ENCODE data around the gene MRPL27.
"Not testable (repeated sequence)": the region's sequence is repeated elsewhere in the genome, so short reads cannot be mapped to it uniquely, and the experiment has no call there.

The MRPL27 gene

GRCh38 chr17:50339381-50339780 lies 33.6 kb downstream of the MRPL27 start:
- Histone ChIP-seq H3K36me3 (ENCODE audit: insufficient read depth, low read length) (no peaks in the 10 kb centered on the region), H3K4me3 (ENCODE audit: low read length) (no peak overlapping the region), H3K4me1 (ENCODE audit: insufficient read depth, low read length) (no peaks in the 10 kb centered on the region), H3K9ac (ENCODE audit: low read depth, low read length) (no peak overlapping the region), H3K9me3 (ENCODE audit: insufficient read depth, low read depth, low read length) (peaks cover 15% of the 10 kb centered on the region), H3K27ac (ENCODE audit: low read depth, low read length) (no peak overlapping the region), H3K27me3 (ENCODE audit: insufficient read depth, low read length) (peaks cover 3% of the 10 kb centered on the region)

- peaks cover 15% of the 10 kb centered on the region for H3K9me3 ChIP-seq (ENCODE audit: insufficient read depth, low read depth, low read length)
- H3K4me1 ChIP-seq (ENCODE audit: insufficient read depth, low read length) = 0 out of 2 replicates have a peak, but pooled peaks cover under 1% of the 10 kb centered on the region
- no peaks in the 10 kb centered on the region for H3K36me3 ChIP-seq (ENCODE audit: insufficient read depth, low read length)
- H3K9ac ChIP-seq (ENCODE audit: low read depth, low read length) = no peak overlapping the region
- no peaks in the 10 kb centered on the region for H3K27me3 ChIP-seq (ENCODE audit: insufficient read depth, low read length)
- no peak overlapping the region for H3K4me3 ChIP-seq (ENCODE audit: low read length)
- H3K27ac ChIP-seq (ENCODE audit: low read depth, low read length) = no peak overlapping the region
Measured at GRCh38 chr17:50338645-50339044, 34.3 kb downstream of the MRPL27 start.

- 75% methylated on average over 2 of the region's 2 CpGs for WGBS
- Histone ChIP-seq H3K27ac (ENCODE audit: low read depth, low read length) (no peak overlapping the region), H3K9ac (ENCODE audit: low read depth, low read length) (no peak overlapping the region), H3K27me3 (ENCODE audit: insufficient read depth, low read length) (no peaks in the 10 kb centered on the region), H3K36me3 (ENCODE audit: insufficient read depth, low read length) (no peaks in the 10 kb centered on the region), H3K4me3 (ENCODE audit: low read length) (no peak overlapping the region), H3K4me1 (ENCODE audit: insufficient read depth, low read length) (0 out of 2 replicates have a peak, but pooled peaks cover 4% of the 10 kb centered on the region), H3K9me3 (ENCODE audit: insufficient read depth, low read depth, low read length) (peaks cover 15% of the 10 kb centered on the region)
Measured at GRCh38 chr17:50337956-50338355, 35.0 kb downstream of the MRPL27 start.

GRCh38 chr17:50333291-50334057 lies 39.5 kb downstream of the MRPL27 start:
- H3K9ac ChIP-seq (ENCODE audit: low read depth, low read length); H3K9me3 ChIP-seq (ENCODE audit: insufficient read depth, low read depth, low read length); H3K27me3 ChIP-seq (ENCODE audit: insufficient read depth, low read length); H3K4me1 ChIP-seq (ENCODE audit: insufficient read depth, low read length); H3K36me3 ChIP-seq (ENCODE audit: insufficient read depth, low read length); H3K27ac ChIP-seq (ENCODE audit: low read depth, low read length); H3K4me3 ChIP-seq (ENCODE audit: low read length): not testable (repeated sequence)
- 80% methylated on average over 10 of the region's 14 CpGs for WGBS

GRCh38 chr17:50332196-50332595 lies 40.8 kb downstream of the MRPL27 start:
- peaks cover 3% of the 10 kb centered on the region; the same call in 1 of the 2 replicates for H3K27me3 ChIP-seq (ENCODE audit: insufficient read depth, low read length)
- no peak overlapping the region for H3K27ac ChIP-seq (ENCODE audit: low read depth, low read length)
- 85% methylated on average over 6 of the region's 6 CpGs for WGBS
- H3K9ac ChIP-seq (ENCODE audit: low read depth, low read length) = no peak overlapping the region
- H3K4me3 ChIP-seq (ENCODE audit: low read length) = no peak overlapping the region
- no peaks in the 10 kb centered on the region for H3K36me3 ChIP-seq (ENCODE audit: insufficient read depth, low read length)
- H3K4me1 ChIP-seq (ENCODE audit: insufficient read depth, low read length) = 0 out of 2 replicates have a peak, but pooled peaks cover 4% of the 10 kb centered on the region
- no peaks in the 10 kb centered on the region for H3K9me3 ChIP-seq (ENCODE audit: insufficient read depth, low read depth, low read length)

- Histone ChIP-seq H3K9ac (ENCODE audit: low read depth, low read length) (no peak overlapping the region), H3K9me3 (ENCODE audit: insufficient read depth, low read depth, low read length) (no peaks in the 10 kb centered on the region), H3K36me3 (ENCODE audit: insufficient read depth, low read length) (no peaks in the 10 kb centered on the region), H3K4me3 (ENCODE audit: low read length) (no peak overlapping the region), H3K27me3 (ENCODE audit: insufficient read depth, low read length) (peaks cover 3% of the 10 kb centered on the region; the same call in 1 of the 2 replicates), H3K4me1 (ENCODE audit: insufficient read depth, low read length) (0 out of 2 replicates have a peak, but pooled peaks cover 4% of the 10 kb centered on the region), H3K27ac (ENCODE audit: low read depth, low read length) (no peak overlapping the region)
- 86% methylated on average over 4 of the region's 4 CpGs for WGBS
Measured at GRCh38 chr17:50331085-50331791, 41.7 kb downstream of the MRPL27 start.

- WGBS = 87% methylated on average over 11 of the region's 11 CpGs
- H3K9ac ChIP-seq (ENCODE audit: low read depth, low read length) = no peak overlapping the region
- peaks cover 3% of the 10 kb centered on the region; the same call in 1 of the 2 replicates for H3K27me3 ChIP-seq (ENCODE audit: insufficient read depth, low read length)
- H3K4me3 ChIP-seq (ENCODE audit: low read length) = no peak overlapping the region
- no peak overlapping the region for H3K27ac ChIP-seq (ENCODE audit: low read depth, low read length)
- H3K4me1 ChIP-seq (ENCODE audit: insufficient read depth, low read length) = 0 out of 2 replicates have a peak, but pooled peaks cover 4% of the 10 kb centered on the region
- no peaks in the 10 kb centered on the region for H3K36me3 ChIP-seq (ENCODE audit: insufficient read depth, low read length)
- H3K9me3 ChIP-seq (ENCODE audit: insufficient read depth, low read depth, low read length) = no peaks in the 10 kb centered on the region
Measured at GRCh38 chr17:50330151-50330775, 42.7 kb downstream of the MRPL27 start.

- Histone ChIP-seq H3K27me3 (ENCODE audit: insufficient read depth, low read length) (peaks cover 3% of the 10 kb centered on the region; the same call in 1 of the 2 replicates), H3K36me3 (ENCODE audit: insufficient read depth, low read length) (no peaks in the 10 kb centered on the region), H3K27ac (ENCODE audit: low read depth, low read length) (no peak overlapping the region), H3K4me3 (ENCODE audit: low read length) (no peak overlapping the region), H3K9ac (ENCODE audit: low read depth, low read length) (no peak overlapping the region), H3K4me1 (ENCODE audit: insufficient read depth, low read length) (0 out of 2 replicates have a peak, but pooled peaks cover 4% of the 10 kb centered on the region), H3K9me3 (ENCODE audit: insufficient read depth, low read depth, low read length) (no peaks in the 10 kb centered on the region)
- WGBS = 92% methylated on average over 3 of the region's 3 CpGs
Measured at GRCh38 chr17:50329716-50330115, 43.3 kb downstream of the MRPL27 start.

GRCh38 chr17:50328363-50329325 lies 44.3 kb downstream of the MRPL27 start:
- Histone ChIP-seq H3K9me3 (ENCODE audit: insufficient read depth, low read depth, low read length) (no peaks in the 10 kb centered on the region), H3K4me1 (ENCODE audit: insufficient read depth, low read length) (0 out of 2 replicates have a peak, but pooled peaks cover 4% of the 10 kb centered on the region), H3K9ac (ENCODE audit: low read depth, low read length) (no peak overlapping the region), H3K27me3 (ENCODE audit: insufficient read depth, low read length) (peaks cover 3% of the 10 kb centered on the region; the same call in 1 of the 2 replicates), H3K4me3 (ENCODE audit: low read length) (no peak overlapping the region), H3K27ac (ENCODE audit: low read depth, low read length) (no peak overlapping the region), H3K36me3 (ENCODE audit: insufficient read depth, low read length) (no peaks in the 10 kb centered on the region)
- WGBS = 88% methylated on average over 21 of the region's 21 CpGs

- Histone ChIP-seq H3K9me3 (ENCODE audit: insufficient read depth, low read depth, low read length) (no peaks in the 10 kb centered on the region), H3K9ac (ENCODE audit: low read depth, low read length) (no peak overlapping the region), H3K27ac (ENCODE audit: low read depth, low read length) (no peak overlapping the region), H3K27me3 (ENCODE audit: insufficient read depth, low read length) (peaks cover 3% of the 10 kb centered on the region; the same call in 1 of the 2 replicates), H3K4me3 (ENCODE audit: low read length) (no peak overlapping the region), H3K4me1 (ENCODE audit: insufficient read depth, low read length) (no peaks in the 10 kb centered on the region), H3K36me3 (ENCODE audit: insufficient read depth, low read length) (no peaks in the 10 kb centered on the region)
- 95% methylated on average over 8 of the region's 9 CpGs for WGBS
Measured at GRCh38 chr17:50326831-50327364, 46.1 kb downstream of the MRPL27 start.

Data from HUES64 (cell line).